Measurements from ENCODE around the gene C2CD4D. TPM values are rescaled to one million over a fixed set of nuclear protein-coding genes. Genes with fewer than 3 reads are reported as not detected.

Gene C2CD4D
- total RNA-seq, 1 experiment from 2014 or later, result 1.2 TPM

DNA sequence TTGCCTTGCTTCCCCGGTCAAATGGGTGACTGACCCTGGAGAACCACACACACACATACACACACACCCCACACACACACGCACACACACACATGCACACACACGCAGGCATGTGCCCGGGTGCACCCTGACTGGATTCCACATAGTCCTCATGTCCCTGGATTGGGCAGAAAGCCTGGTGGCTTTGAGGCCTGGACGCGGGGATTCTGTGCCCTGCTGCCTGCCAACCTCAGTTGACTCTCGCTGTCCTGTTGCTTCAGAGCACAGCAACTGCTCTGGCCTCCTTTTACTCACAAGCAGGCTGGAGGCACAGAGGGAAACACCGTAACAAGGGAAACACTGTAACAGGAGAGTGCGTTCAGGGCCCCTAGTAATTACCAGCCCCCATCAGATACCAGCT is 14.4 kb downstream of the C2CD4D start:
- intact Hi-C loops (cut with micrococcal nuclease; ENCODE audit: unreplicated experiment), result no loop called here
- Histone ChIP-seq H3K36me3 (ENCODE audit: control insufficient read depth, insufficient read depth, low read length) (no peaks in the 10 kb centered on the region), H3K27ac (ENCODE audit: low read length) (no peak overlapping the region), H3K4me1 (ENCODE audit: control insufficient read depth, insufficient read depth, low read length) (peaks cover 10% of the 10 kb centered on the region; the same call in 1 of the 2 replicates), H3K4me3 (ENCODE audit: low read depth in 2 of 2, low read length in 2 of 2) (no peak overlapping the region), H3K27me3 (ENCODE audit: control insufficient read depth, insufficient read depth, low read length) (no peaks in the 10 kb centered on the region), H3K9me3 (ENCODE audit: control insufficient read depth, insufficient read depth, low read depth, low read length) (no peaks in the 10 kb centered on the region)
- CTCF ChIA-PET, result no interaction called here
- in situ Hi-C loops (cut with HindIII; ENCODE audit: low pct_unique_long_range_greater_than_20kb, low sequenced_read_pairs), result no loop called here
- no TSS peak for BruUV-seq (replicated peaks)
- POLR2A ChIA-PET, result no interaction called here
- ATAC-seq, result no peak
- TF ChIP-seq POLR2AphosphoS5 (IDR thresholded peaks at IDR 0.05; ENCODE audit: low read depth, low read length), result no peak
- TF ChIP-seq, protein P1, sequence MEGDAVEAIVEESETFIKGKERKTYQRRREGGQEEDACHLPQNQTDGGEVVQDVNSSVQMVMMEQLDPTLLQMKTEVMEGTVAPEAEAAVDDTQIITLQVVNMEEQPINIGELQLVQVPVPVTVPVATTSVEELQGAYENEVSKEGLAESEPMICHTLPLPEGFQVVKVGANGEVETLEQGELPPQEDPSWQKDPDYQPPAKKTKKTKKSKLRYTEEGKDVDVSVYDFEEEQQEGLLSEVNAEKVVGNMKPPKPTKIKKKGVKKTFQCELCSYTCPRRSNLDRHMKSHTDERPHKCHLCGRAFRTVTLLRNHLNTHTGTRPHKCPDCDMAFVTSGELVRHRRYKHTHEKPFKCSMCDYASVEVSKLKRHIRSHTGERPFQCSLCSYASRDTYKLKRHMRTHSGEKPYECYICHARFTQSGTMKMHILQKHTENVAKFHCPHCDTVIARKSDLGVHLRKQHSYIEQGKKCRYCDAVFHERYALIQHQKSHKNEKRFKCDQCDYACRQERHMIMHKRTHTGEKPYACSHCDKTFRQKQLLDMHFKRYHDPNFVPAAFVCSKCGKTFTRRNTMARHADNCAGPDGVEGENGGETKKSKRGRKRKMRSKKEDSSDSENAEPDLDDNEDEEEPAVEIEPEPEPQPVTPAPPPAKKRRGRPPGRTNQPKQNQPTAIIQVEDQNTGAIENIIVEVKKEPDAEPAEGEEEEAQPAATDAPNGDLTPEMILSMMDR (IDR thresholded peaks at IDR 0.05), result no peak
- no peak for TF ChIP-seq REST (IDR thresholded peaks at IDR 0.05; ENCODE audit: insufficient read depth in 1 of 2, low read depth in 2 of 2, low read length in 1 of 2)
- TF ChIP-seq TCF7L2 (IDR thresholded peaks at IDR 0.05; ENCODE audit: low read depth, low read length), result no peak
- no peak for TF ChIP-seq SIN3A (IDR thresholded peaks at IDR 0.05; ENCODE audit: borderline replicate concordance, insufficient read depth, low read depth, low read length)
- DNase-seq (ENCODE audit: low read depth, low spot score), result no peak

DNA sequence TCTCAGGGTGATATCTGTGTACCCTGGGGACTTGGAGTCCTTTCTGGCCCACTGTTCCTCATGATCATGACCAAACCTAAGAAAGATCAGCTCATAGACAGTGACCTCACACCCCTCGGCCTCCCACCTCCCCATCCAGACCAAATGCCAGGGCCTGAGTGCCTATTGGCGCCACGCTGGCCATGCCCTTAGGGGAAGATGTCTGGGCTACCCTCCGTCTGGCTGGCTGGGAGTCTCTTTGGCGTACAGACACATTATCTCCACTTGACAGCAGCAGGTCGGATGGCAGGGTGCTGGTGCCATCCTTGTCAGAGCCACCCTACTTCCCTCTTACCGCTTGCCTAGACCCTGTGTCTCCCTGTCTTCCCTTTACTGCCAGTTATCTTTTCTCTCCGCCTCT is 16.4 kb downstream of the C2CD4D start:
- POLR2A ChIA-PET, result no interaction called here

More for the DNA sequence above, 16.4 kb downstream of the C2CD4D start:
- Histone ChIP-seq H3K27me3 (ENCODE audit: control insufficient read depth, insufficient read depth, low read length) (no peaks in the 10 kb centered on the region), H3K27ac (ENCODE audit: low read length) (no peak overlapping the region), H3K4me3 (ENCODE audit: low read depth in 2 of 2, low read length in 2 of 2) (no peak overlapping the region), H3K36me3 (ENCODE audit: control insufficient read depth, insufficient read depth, low read length) (no peaks in the 10 kb centered on the region), H3K4me1 (ENCODE audit: control insufficient read depth, insufficient read depth, low read length) (peaks cover 3% of the 10 kb centered on the region; the same call in 1 of the 2 replicates), H3K9me3 (ENCODE audit: control insufficient read depth, insufficient read depth, low read depth, low read length) (no peaks in the 10 kb centered on the region)
- DNase-seq (ENCODE audit: low read depth, low spot score) (no peak), ATAC-seq (no peak)
- TF ChIP-seq POLR2AphosphoS5 (IDR thresholded peaks at IDR 0.05; ENCODE audit: low read depth, low read length) (no peak), TCF7L2 (IDR thresholded peaks at IDR 0.05; ENCODE audit: low read depth, low read length) (no peak), SIN3A (IDR thresholded peaks at IDR 0.05; ENCODE audit: borderline replicate concordance, insufficient read depth, low read depth, low read length) (no peak), REST (IDR thresholded peaks at IDR 0.05; ENCODE audit: insufficient read depth in 1 of 2, low read depth in 2 of 2, low read length in 1 of 2) (no peak)
- TF ChIP-seq, protein P1 (IDR thresholded peaks at IDR 0.05), result no peak
- BruUV-seq (replicated peaks), result no TSS peak
- in situ Hi-C loops (cut with HindIII; ENCODE audit: low pct_unique_long_range_greater_than_20kb, low sequenced_read_pairs), result no loop called here
- CTCF ChIA-PET, result no interaction called here
- intact Hi-C loops (cut with micrococcal nuclease; ENCODE audit: unreplicated experiment), result no loop called here

Measured in Panc1 (cell line).